G401.6 (cell line): ENCODE results near the gene GPR137.
A peak's percentile ranks its signal among the peaks of the same experiment; 100 is the strongest.

ENCODE experiments used
- FAIRE-seq: peaks from 2 replicates; lab custom pipeline; 2012; peaks lifted over from hg19 to GRCh38; lab: Jason Lieb, UNC

Gene GPR137

DNA sequence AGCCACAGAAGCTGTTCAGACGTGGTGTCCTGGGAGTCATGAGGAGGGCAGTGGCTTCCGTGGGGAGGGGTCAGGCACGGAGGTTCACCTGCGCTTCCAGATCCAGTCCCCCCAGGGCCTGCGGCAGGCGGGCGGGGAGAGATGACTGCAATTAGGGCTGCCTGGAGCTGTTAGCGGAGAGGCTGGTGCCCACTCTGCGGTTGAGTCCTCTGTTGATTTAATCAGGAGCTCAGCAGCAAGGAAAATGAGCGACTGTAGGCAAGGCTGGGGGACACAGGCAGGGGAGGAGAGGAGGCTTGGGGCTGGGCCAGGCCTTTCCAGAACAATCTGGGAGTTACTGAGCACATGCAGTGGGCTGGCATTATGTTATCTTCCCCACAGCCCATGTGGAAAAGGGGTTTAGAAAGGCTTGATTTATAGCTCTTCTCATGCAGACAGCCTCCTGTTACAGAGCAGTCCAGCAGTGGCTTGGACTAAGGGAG is 21.2 kb upstream of the GPR137 start:
- FAIRE-seq: no peak

- FAIRE-seq: no peak
Measured at GRCh38 chr11:64265176-64266160, 20.2 kb upstream of the GPR137 start.

DNA sequence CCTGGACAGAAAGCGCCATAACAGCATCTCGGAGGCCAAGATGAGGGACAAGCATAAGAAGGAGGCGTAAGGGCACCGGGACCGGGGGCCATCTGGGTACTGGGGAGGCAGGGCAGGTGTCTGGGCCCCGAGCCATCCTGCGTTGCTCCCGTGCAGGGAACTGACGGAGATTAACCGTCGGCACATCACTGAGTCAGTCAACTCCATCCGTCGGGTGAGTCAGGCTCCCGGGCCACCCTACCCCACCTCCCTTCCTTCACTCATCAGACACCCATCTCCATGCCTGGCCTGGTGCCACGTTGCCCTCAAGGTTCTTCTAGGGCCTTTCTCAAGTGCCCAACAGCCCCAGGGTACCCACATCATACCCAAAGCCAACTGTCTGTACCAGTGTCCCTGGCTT is 19.3 kb upstream of the GPR137 start:
- no peak for FAIRE-seq

DNA sequence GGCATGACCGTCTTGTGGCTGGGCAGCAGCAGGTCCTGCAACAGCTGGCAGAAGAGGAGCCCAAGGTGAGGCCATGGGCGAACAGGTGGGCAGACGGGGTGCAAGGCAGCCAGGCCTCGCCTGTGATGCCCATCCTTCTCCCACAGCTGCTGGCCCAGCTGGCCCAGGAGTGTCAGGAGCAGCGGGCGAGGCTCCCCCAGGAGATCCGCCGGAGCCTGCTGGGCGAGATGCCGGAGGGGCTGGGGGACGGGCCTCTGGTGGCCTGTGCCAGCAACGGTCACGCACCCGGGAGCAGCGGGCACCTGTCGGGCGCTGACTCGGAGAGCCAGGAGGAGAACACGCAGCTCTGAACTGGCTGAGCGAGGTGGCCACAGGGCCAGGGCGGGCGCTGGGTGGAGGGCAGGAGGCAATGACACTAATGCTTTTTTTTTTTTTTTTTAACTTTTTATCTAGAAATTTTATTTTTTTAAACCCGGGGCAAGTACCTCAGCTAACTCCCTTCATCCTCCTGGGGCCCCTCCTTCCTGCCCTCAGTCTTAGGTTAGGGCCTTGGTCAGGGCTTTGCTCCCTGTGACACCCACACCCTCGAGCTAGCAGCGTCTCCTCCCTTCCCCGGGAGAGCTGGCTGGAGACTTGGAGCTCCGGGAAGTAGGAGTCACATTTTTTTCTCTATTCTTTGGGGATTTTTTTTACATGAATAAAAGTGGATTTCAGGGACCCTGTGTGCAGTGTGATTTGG is 18.3 kb upstream of the GPR137 start:
- no peak for FAIRE-seq

DNA sequence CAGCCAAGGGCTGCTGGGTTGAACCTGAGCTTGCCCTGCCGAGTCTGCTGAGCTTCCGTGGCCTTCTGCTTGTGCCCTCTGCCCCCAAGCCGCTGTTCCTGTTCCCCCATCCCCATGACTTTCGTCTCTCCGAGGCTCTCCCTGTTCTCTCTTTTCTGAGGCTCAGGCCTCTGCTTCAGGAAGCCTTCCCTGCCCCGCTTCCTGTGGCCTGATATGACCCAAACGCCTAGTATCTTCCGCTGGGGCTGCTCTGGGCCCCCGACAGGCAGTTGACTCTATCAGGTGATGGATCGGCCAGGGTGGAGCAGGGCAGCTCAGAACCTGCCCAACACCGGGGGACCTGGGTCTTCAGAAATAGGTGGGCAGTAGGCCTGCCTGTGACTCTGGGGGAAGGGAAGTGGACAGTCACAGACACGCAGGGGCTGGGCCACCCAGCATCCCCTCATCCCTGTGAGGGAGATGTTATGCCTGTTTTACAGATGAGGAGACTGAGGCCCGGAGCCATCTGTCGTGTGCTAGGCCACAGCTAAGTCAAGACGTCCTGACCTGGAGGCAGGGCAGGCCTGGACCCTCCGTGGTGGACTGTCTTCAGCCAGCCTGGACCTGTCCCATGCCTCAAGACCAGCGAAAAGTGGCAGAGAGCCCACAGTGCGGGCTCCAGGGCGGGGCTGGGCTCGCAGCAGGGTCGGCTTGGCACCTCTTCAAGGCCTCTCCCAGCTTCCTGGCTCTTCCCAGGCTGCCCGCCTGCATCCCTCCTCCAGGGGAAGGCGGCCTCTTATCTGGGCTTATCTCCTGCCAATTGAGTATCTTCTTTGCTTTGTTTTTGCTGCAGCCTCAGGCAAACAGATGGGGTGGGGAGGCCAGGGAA is 17.4 kb upstream of the GPR137 start:
- FAIRE-seq: no peak

DNA sequence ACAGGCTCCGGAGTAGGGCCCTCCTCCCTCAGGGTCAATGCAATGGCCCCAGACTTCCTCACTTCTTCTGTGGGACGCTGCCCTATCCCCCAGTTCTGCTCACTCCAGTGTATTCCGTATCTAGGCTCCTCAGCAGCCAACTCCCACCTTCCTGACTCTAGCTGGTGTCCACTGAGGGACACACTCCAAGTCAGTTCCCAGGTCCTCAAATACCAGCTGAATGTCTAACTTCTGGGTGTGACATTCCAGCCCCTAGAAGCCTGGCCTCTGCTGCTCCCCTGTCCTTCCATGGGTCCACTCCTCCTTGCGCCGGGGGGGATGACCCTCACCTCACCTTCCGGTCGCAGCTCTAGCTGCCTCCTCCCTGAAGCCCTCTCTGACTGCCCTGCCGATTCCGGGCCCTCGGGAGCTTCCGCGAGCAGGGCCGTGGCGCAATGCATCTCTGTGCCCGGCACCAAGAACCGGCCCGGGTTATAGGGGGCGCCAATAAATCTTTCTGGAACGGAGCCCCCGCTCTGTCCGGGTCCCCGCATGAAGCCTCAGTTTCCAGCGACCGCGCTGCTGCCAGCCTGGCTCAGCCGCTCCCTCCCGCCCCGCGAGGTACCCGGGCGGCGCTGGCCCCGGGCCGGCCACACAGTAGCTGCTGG is 16.6 kb upstream of the GPR137 start:
- FAIRE-seq: no peak

- FAIRE-seq: peak; percentile 98
Measured at GRCh38 chr11:64269540-64270220, 16.0 kb upstream of the GPR137 start.

- no peak for FAIRE-seq
Measured at GRCh38 chr11:64275031-64275800, 10.4 kb upstream of the GPR137 start.

GRCh38 chr11:64275841-64276240 is 9.8 kb upstream of the GPR137 start:
- no peak for FAIRE-seq

- no peak for FAIRE-seq
Measured at GRCh38 chr11:64276653-64277431, 8.8 kb upstream of the GPR137 start.

GRCh38 chr11:64278576-64279190 is 7.0 kb upstream of the GPR137 start:
- FAIRE-seq: no peak

GRCh38 chr11:64281957-64282770 is 3.5 kb upstream of the GPR137 start:
- FAIRE-seq: no peak

DNA sequence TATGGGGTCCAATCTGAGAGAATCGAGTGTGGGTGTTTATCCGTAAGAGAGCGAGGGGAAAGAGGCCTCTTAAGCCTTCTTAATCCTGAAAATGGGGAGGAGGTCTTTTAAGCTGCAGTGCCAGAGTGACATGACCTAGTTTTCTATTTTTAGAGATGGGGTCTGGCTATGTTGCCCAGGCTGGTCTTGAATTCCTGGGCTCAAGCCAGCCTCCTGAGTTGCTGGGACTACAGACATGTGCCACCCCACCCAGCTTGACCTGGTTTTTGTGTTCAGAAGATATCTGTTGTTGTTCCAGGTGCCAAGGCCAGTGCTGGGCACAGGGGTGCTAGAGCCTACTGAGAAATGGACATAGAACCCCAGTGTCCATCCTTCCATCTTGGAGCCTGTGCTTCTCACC is 2.6 kb upstream of the GPR137 start:
- FAIRE-seq: no peak

DNA sequence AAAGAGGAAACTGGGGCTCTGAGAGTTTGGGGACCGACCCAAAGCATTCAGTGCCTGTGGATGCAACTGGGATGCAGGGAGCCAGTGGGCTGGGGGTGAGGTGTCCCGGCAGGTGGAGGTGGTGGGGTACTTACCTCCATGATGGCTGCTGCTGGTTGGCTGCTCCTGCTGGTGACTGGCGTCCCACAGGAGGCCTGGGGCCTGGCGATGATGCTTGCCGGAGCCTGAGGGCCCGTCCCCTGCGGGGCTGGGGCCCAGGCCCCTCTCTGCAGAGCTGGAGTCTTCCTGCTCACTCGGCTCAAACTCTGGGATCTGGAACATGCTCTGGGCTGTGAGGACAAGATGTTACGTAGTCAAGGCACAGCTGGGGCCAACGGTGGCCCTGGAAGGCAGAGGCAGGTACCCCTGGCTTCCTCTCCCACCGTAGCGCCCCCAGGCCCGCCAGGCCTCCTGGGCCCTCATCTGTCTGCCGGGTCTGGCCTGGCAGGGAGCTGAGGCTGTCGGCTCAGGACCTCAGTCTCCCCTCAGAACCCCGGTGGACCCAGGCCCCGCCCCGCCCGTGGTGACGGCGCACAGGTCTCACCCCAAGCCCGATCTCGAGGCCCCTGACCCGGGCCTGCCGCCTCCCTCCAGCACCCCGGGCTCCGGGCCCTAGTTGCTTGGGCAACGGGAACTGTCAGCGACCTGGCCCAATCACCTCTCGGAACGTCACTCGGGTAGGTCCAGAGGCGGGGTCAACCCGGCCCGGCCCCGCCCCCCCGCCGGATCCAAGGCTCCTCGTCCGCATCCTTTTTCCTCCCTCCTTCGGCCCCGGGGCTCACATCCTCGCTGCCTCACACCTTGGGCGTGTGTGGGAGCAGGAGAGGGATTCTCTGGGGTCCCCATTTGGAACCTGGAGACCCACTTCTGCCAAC is 1.3 kb upstream of the GPR137 start, which contains the start of gene BAD:
Gene BAD, minus strand, starts transcription at position 618 of the 914 bp plus-strand sequence. Its CDS starts 297 bp downstream, at position 321.
- FAIRE-seq: peak; percentile 87

- no peak for FAIRE-seq
Measured at GRCh38 chr11:64285885-64286800, 495 bp downstream of the GPR137 start.

- no peak for FAIRE-seq
Measured at GRCh38 chr11:64286801-64287159, 1.1 kb downstream of the GPR137 start.
